Glutamatergic neuron (in vitro differentiated cells): ENCODE results near the gene LTBP3. TPM values are rescaled to one million over a fixed set of nuclear protein-coding genes. Genes with fewer than 3 reads are reported as not detected.

ENCODE experiments used
- DNase-seq: peaks from one replicate; pipeline ENCODE4 v3.0.0; 2022
- H3K27ac Mint-ChIP-seq: one replicate; pipeline ENCODE4 v1.8.0; 2020; ENCODE audit warnings: mild to moderate bottlenecking, mixed read lengths, inconsistent platforms; ENCODE audit not compliant: unreplicated experiment
- H3K27me3 Mint-ChIP-seq: one replicate; pipeline ENCODE4 v1.8.0; 2020; ENCODE audit warnings: mild to moderate bottlenecking, moderate library complexity, mixed read lengths, inconsistent platforms; ENCODE audit not compliant: unreplicated experiment
- H3K36me3 Mint-ChIP-seq: one replicate; pipeline ENCODE4 v1.8.0; 2020; ENCODE audit warnings: mild to moderate bottlenecking, mixed read lengths, inconsistent platforms; ENCODE audit not compliant: unreplicated experiment
- H3K4me1 Mint-ChIP-seq: one replicate; pipeline ENCODE4 v1.8.0; 2020; ENCODE audit warnings: mild to moderate bottlenecking, low read depth, mixed read lengths, inconsistent platforms; ENCODE audit not compliant: unreplicated experiment
- H3K4me3 Mint-ChIP-seq: one replicate; pipeline ENCODE4 v1.8.0; 2020; ENCODE audit warnings: mild to moderate bottlenecking, mixed read lengths, inconsistent platforms; ENCODE audit not compliant: unreplicated experiment
- H3K9me3 Mint-ChIP-seq: one replicate; pipeline ENCODE4 v1.8.0; 2020; ENCODE audit warnings: mild to moderate bottlenecking, moderate library complexity, mixed read lengths, inconsistent platforms; ENCODE audit not compliant: unreplicated experiment
- total RNA-seq: library from RNA; stranded (reverse); fragmentation: NEBNext Ultra II Directional; extraction: Animal tissue kit (Norgen Biotek cat#: 25700); gene quantifications from one replicate; pipeline ENCODE4 v1.2.1, GENCODE V29; 2021; ENCODE audit not compliant: unreplicated experiment
- TF ChIP-seq, protein P1 (sequence below): fragments of 200-600 bp; sonication (generic); IDR thresholded peaks from one replicate; pipeline ENCODE4 v1.5.0; 2021; ENCODE audit not compliant: partially characterized antibody, unreplicated experiment

Gene LTBP3
- total RNA-seq, 1 donor from 2014 or later = 2.5 TPM

DNA sequence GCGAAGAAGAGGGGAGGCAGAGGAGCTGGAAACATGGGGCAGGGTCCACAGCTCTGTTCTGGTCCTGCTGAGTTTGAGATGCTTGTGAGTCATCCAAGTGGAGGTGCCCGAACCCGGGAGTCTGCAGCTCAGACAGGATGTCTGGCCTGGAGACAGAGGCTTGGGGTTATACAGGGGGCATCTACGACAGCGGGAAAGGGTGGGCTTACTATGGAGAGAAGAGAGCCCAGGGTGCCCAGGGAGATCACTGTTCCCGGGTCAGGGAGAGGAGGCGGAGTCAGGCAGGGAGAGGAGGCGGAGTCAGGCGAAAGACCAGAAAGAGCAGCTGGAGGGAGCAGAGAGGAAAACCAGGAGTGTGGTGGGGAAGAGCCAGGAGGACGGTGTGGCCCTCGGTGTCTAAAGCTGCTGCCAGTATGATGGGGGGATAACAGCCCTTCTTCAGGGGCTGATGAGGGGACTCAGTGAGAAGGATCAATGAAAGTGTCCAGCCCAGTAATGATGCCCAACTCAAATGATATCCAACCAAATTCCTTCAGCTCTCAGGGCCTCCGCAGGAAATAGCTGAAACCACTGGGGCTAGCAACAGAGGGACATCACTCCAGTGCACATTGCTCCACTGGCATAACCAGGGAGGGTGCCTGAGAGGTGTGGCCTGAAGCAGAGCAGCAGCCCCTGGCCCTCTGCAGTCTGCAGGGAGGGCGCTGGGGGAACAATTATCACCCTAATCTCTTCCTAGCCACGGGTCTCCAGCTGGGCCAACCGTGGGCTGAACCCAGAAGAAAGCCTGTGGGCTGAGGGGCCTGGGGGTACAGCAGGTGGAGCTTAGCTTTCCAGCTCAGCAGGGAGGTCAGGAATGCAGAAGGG lies 2.6 kb upstream of the LTBP3 start:
- Mint-ChIP-seq H3K4me3 (peak overlapping the region; percentile 59), H3K27me3 (peaks cover 14% of the 10 kb centered on the region), H3K27ac (no peak overlapping the region), H3K4me1 (peaks cover 6% of the 10 kb centered on the region), H3K36me3 (no peaks in the 10 kb centered on the region), H3K9me3 (peaks cover 8% of the 10 kb centered on the region)
- DNase-seq = peak; percentile 68
- TF ChIP-seq, protein P1, sequence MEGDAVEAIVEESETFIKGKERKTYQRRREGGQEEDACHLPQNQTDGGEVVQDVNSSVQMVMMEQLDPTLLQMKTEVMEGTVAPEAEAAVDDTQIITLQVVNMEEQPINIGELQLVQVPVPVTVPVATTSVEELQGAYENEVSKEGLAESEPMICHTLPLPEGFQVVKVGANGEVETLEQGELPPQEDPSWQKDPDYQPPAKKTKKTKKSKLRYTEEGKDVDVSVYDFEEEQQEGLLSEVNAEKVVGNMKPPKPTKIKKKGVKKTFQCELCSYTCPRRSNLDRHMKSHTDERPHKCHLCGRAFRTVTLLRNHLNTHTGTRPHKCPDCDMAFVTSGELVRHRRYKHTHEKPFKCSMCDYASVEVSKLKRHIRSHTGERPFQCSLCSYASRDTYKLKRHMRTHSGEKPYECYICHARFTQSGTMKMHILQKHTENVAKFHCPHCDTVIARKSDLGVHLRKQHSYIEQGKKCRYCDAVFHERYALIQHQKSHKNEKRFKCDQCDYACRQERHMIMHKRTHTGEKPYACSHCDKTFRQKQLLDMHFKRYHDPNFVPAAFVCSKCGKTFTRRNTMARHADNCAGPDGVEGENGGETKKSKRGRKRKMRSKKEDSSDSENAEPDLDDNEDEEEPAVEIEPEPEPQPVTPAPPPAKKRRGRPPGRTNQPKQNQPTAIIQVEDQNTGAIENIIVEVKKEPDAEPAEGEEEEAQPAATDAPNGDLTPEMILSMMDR = no peak

DNA sequence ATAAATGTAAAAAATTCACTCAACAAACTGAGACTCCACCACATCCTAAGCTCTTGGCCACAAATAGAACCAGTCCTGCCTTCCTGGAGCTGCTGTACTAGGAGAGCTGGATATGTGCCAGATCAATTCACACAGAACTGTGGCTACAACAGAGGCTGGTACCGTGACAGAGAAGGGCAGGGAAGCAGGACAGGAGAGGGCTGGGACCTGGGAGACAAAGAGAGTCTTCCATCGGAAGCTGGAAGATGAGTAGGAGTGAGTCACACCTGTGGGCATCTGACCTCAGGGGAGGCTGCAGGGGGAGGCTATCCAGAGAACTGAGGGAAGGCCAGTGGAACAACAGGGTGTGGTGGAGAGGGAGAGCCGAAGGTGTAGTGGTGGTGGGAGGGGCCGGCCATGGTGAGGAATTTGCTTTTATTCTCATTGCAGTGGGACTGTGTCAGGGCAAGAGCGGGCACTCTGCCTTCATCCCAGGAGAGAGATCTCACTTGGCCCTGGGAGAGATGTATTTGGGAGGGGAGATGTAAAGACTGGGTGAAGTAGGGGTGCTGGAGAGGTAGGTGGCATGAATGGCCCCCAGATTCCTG lies 1.9 kb upstream of the LTBP3 start:
- Mint-ChIP-seq H3K4me1 (peaks cover 10% of the 10 kb centered on the region), H3K9me3 (peaks cover 8% of the 10 kb centered on the region), H3K36me3 (no peaks in the 10 kb centered on the region), H3K27me3 (peaks cover 14% of the 10 kb centered on the region), H3K27ac (no peak overlapping the region), H3K4me3 (peak overlapping the region; percentile 59)
- DNase-seq = no peak
- TF ChIP-seq, protein P1 = no peak

DNA sequence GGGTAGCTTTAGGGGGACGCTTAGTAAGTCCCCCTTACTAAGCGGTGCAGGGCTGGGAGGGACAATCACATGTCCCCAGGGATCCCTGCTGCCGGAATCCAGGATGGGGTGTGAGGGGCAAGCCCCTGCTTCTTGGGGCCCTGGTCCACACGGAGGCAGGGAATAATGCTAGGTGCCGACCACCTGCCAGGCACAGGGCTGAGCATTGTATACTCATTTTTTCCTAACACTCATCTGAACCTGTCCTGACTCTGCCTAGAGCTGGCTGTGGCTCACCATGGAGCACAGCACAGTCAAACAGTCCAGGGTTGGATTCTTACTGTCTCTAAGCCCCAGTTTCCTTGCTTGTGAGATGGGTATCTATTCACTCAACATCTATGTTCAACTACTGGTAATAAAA lies 1.4 kb upstream of the LTBP3 start:
- DNase-seq = no peak
- no peaks in the 10 kb centered on the region for H3K36me3 Mint-ChIP-seq
- H3K4me1 Mint-ChIP-seq = peaks cover 11% of the 10 kb centered on the region
- no peak overlapping the region for H3K27ac Mint-ChIP-seq
- H3K9me3 Mint-ChIP-seq = peaks cover 8% of the 10 kb centered on the region
- H3K4me3 Mint-ChIP-seq = peak overlapping the region; percentile 34
- TF ChIP-seq, protein P1 = no peak
- peaks cover 14% of the 10 kb centered on the region for H3K27me3 Mint-ChIP-seq

DNA sequence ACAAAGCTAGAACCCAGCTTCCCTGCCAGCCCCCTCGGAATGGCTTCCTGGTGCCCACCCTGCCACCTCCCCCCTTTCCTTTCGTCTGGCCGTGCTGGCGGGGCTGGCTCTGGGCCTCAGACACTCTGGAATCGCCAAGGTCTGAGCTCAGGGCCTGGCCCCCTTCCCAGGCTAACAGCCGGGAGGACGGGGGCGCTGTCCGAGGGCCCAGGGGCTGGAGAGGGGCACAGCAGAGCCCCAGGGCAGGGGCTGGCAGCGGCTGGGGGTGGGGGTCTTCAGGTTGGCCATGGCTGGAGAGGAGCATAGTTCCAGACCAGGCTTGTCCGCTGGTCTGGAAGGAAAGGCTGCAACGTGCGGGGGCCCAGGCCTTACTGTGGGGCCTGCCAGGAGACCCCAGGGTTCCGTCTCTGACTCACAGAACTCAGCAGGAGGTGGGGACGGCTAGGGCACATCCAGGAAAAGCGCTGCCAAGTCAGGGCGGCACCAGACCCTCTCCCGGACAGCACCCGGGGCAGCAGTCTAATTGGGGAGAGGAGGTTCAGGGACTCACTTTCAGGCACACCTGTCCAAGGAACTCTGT lies 861 bp upstream of the LTBP3 start:
- Mint-ChIP-seq H3K4me3 (peak overlapping the region; percentile 34), H3K36me3 (no peaks in the 10 kb centered on the region), H3K9me3 (peaks cover 8% of the 10 kb centered on the region), H3K27ac (no peak overlapping the region), H3K27me3 (peaks cover 17% of the 10 kb centered on the region), H3K4me1 (peaks cover 11% of the 10 kb centered on the region)
- no peak for DNase-seq
- TF ChIP-seq, protein P1 = no peak
